ENCODE data around the gene PHACTR4. TPM values are rescaled to one million over a fixed set of nuclear protein-coding genes. Genes with fewer than 3 reads are reported as not detected.

Gene PHACTR4
- total and polyA plus RNA-seq, 9 of the 15 experiments (the other 6 are each of a cell fraction or from before 2014, with no cell fraction given) = 6.4 to 43.6 (median 14.2) TPM

DNA sequence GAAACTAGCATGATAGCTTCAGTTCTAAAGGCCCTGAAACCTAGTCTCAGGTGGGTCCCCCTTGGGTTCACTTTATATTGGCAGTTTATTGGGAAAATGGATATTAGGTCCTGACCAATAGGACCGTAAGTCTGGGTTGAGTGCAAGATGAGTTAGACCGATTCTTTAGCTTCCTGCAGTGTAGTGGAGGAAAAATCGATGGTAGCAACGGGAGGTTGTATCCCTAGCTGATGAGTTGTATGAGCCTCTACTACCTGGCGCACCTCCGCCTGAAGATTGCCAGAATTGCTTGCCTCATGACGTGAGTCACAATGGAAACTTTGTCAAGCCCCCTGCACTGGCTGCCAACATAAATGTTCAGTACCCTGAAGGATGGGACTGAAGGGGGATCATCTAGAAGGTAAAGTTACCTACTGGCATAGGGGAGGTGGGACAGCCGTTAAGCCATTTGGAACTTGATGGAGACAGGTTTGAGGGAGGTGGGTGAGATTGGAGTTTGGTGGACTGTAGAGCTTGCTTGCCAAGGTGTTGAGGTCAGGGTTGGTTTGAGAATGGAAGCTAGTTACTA lies 140.2 kb downstream of the PHACTR4 start (continued):
- TF ChIP-seq L3MBTL2 (IDR thresholded peaks at IDR 0.05) = no peak
- TF ChIP-seq MYNN (IDR thresholded peaks at IDR 0.05) = no peak; the same call in 1 of the 2 replicates
- no peak for TF ChIP-seq MYNN (CRISPR knock-in tag; IDR thresholded peaks at IDR 0.05)
- no peak for TF ChIP-seq RCOR1 (IDR thresholded peaks at IDR 0.05; ENCODE audit: borderline replicate concordance in 1 of 2, low read depth in 2 of 2, low read length in 2 of 2)
- TF ChIP-seq FOXK1 (CRISPR knock-in tag; IDR thresholded peaks at IDR 0.05; ENCODE audit: borderline replicate concordance) = no peak
- TF ChIP-seq MNT (conservative IDR thresholded peaks at IDR 0.05) = no peak; a peak in 1 of 4 replicates
- TF ChIP-seq MEF2A (IDR thresholded peaks at IDR 0.05; ENCODE audit: control insufficient read depth, low read depth, low read length) = no peak; the same call in 1 of the 2 replicates
- TF ChIP-seq MCM3 (IDR thresholded peaks at IDR 0.05) = no peak
- no peak for TF ChIP-seq ZBTB7A (IDR thresholded peaks at IDR 0.05; ENCODE audit: borderline replicate concordance, control insufficient read depth, low read depth, low read length)
- TF ChIP-seq SMAD2 (IDR thresholded peaks at IDR 0.05; ENCODE audit: low read depth, low read length) = no peak
- no peak for TF ChIP-seq C11orf30 (IDR thresholded peaks at IDR 0.05; ENCODE audit: low read depth)
- TF ChIP-seq ZNF354B (CRISPR knock-in tag; IDR thresholded peaks at IDR 0.05) = no peak
- peak; percentile 85 for TF ChIP-seq ERF (CRISPR knock-in tag; IDR thresholded peaks at IDR 0.05)
- TF ChIP-seq, protein P1, sequence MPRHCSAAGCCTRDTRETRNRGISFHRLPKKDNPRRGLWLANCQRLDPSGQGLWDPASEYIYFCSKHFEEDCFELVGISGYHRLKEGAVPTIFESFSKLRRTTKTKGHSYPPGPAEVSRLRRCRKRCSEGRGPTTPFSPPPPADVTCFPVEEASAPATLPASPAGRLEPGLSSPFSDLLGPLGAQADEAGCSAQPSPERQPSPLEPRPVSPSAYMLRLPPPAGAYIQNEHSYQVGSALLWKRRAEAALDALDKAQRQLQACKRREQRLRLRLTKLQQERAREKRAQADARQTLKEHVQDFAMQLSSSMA (CRISPR knock-in tag; IDR thresholded peaks at IDR 0.05) = peak; percentile 88; the same call in 1 of the 2 replicates
- TF ChIP-seq, protein P2, sequence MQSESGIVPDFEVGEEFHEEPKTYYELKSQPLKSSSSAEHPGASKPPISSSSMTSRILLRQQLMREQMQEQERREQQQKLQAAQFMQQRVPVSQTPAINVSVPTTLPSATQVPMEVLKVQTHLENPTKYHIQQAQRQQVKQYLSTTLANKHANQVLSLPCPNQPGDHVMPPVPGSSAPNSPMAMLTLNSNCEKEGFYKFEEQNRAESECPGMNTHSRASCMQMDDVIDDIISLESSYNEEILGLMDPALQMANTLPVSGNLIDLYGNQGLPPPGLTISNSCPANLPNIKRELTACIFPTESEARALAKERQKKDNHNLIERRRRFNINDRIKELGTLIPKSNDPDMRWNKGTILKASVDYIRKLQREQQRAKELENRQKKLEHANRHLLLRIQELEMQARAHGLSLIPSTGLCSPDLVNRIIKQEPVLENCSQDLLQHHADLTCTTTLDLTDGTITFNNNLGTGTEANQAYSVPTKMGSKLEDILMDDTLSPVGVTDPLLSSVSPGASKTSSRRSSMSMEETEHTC (IDR thresholded peaks at IDR 0.05) = no peak
- TF ChIP-seq TGIF2 (CRISPR knock-in tag; IDR thresholded peaks at IDR 0.05) = no peak
- TF ChIP-seq, protein P3, sequence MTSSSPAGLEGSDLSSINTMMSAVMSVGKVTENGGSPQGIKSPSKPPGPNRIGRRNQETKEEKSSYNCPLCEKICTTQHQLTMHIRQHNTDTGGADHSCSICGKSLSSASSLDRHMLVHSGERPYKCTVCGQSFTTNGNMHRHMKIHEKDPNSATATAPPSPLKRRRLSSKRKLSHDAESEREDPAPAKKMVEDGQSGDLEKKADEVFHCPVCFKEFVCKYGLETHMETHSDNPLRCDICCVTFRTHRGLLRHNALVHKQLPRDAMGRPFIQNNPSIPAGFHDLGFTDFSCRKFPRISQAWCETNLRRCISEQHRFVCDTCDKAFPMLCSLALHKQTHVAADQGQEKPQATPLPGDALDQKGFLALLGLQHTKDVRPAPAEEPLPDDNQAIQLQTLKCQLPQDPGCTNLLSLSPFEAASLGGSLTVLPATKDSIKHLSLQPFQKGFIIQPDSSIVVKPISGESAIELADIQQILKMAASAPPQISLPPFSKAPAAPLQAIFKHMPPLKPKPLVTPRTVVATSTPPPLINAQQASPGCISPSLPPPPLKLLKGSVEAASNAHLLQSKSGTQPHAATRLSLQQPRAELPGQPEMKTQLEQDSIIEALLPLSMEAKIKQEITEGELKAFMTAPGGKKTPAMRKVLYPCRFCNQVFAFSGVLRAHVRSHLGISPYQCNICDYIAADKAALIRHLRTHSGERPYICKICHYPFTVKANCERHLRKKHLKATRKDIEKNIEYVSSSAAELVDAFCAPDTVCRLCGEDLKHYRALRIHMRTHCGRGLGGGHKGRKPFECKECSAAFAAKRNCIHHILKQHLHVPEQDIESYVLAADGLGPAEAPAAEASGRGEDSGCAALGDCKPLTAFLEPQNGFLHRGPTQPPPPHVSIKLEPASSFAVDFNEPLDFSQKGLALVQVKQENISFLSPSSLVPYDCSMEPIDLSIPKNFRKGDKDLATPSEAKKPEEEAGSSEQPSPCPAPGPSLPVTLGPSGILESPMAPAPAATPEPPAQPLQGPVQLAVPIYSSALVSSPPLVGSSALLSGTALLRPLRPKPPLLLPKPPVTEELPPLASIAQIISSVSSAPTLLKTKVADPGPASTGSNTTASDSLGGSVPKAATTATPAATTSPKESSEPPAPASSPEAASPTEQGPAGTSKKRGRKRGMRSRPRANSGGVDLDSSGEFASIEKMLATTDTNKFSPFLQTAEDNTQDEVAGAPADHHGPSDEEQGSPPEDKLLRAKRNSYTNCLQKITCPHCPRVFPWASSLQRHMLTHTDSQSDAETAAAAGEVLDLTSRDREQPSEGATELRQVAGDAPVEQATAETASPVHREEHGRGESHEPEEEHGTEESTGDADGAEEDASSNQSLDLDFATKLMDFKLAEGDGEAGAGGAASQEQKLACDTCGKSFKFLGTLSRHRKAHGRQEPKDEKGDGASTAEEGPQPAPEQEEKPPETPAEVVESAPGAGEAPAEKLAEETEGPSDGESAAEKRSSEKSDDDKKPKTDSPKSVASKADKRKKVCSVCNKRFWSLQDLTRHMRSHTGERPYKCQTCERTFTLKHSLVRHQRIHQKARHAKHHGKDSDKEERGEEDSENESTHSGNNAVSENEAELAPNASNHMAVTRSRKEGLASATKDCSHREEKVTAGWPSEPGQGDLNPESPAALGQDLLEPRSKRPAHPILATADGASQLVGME (CRISPR knock-in tag; IDR thresholded peaks at IDR 0.05) = no peak
- TF ChIP-seq CREB3 (tag; conservative IDR thresholded peaks at IDR 0.05; ENCODE audit: low read depth) = no peak
- no peak for TF ChIP-seq ZNF197 (CRISPR knock-in tag; IDR thresholded peaks at IDR 0.05; ENCODE audit: low read depth)

Data from K562 (cell line).